OCI-LY7 (cell line): ENCODE results near the gene RASSF5. TPM values are rescaled to one million over a fixed set of nuclear protein-coding genes. Genes with fewer than 3 reads are reported as not detected.

ENCODE experiments used
- BruUV-seq: library from RNA; stranded (reverse); fragments of 400-500 nt; replicated peaks from 2 replicates; lab custom pipeline; 2021; lab: Mats Ljungman, UMichigan
- CTCF ChIA-PET: fragments of 300-600 bp; sonication (Branson Sonifier 250); formaldehyde crosslinking; loops from one replicate; lab custom pipeline; 2022; ENCODE audit warnings: antibody characterized with exemption; ENCODE audit not compliant: unreplicated experiment; lab: Charles Lee
- POLR2A ChIA-PET: fragments of 300-600 bp; sonication (Branson Sonifier 250); formaldehyde crosslinking; loops from one replicate; lab custom pipeline; 2022; ENCODE audit warnings: antibody characterized with exemption; lab: Charles Lee
- DNase-seq: peaks from one replicate; pipeline ENCODE4 v3.0.0-alpha.2; 2015; ENCODE audit warnings: low spot score
- H2AFZ ChIP-seq: fragments of 200-600 bp; sonication (generic), shearing (Covaris generic); 2 replicates; pipeline ENCODE4 v1.6.1; 2014; ENCODE audit warnings: mild to moderate bottlenecking, antibody characterized with exemption, low read length, moderate library complexity
- H3K27ac ChIP-seq: fragments of 200-600 bp; sonication (generic); 2 replicates; pipeline ENCODE4 v1.5.1; 2014; ENCODE audit warnings: mixed run types, low read depth, mild to moderate bottlenecking, moderate library complexity, low read length, inconsistent platforms; ENCODE audit not compliant: poor library complexity, severe bottlenecking
- H3K36me3 ChIP-seq: fragments of 200-600 bp; sonication (generic); 2 replicates; pipeline ENCODE4 v1.6.1; 2014; ENCODE audit warnings: mild to moderate bottlenecking, antibody characterized with exemption, low read length, moderate library complexity, mixed read lengths; ENCODE audit not compliant: insufficient read depth
- H3K4me1 ChIP-seq: fragments of 200-600 bp; sonication (generic); 2 replicates; pipeline ENCODE4 v1.5.1; 2014; ENCODE audit warnings: mild to moderate bottlenecking, low read length; ENCODE audit not compliant: insufficient read depth, poor library complexity, severe bottlenecking
- H3K4me2 ChIP-seq: fragments of 200-600 bp; sonication (generic); 2 replicates; pipeline ENCODE4 v1.6.1; 2014; ENCODE audit warnings: mild to moderate bottlenecking, low read length
- H3K4me3 ChIP-seq: fragments of 200-600 bp; sonication (generic); 2 replicates; pipeline ENCODE4 v1.5.1; 2014; ENCODE audit warnings: mild to moderate bottlenecking, low read depth, low read length; ENCODE audit not compliant: poor library complexity, severe bottlenecking
- H3K79me2 ChIP-seq: fragments of 200-600 bp; sonication (generic); 2 replicates; pipeline ENCODE4 v1.6.1; 2016; ENCODE audit warnings: low read depth, mild to moderate bottlenecking, low read length, moderate library complexity, mixed read lengths; ENCODE audit not compliant: insufficient read depth
- H3K9me2 ChIP-seq: fragments of 200-600 bp; sonication (generic); 2 replicates; pipeline ENCODE4 v1.6.1; 2016; ENCODE audit warnings: mild to moderate bottlenecking, low read length, mixed read lengths; ENCODE audit not compliant: insufficient read depth
- H3K9me3 ChIP-seq: fragments of 200-600 bp; sonication (generic); 2 replicates; pipeline ENCODE4 v1.6.1; 2014; ENCODE audit warnings: mild to moderate bottlenecking, mixed run types, low read length, mixed read lengths
- H4K20me1 ChIP-seq: fragments of 200-600 bp; sonication (generic); 2 replicates; pipeline ENCODE4 v1.6.1; 2014; ENCODE audit warnings: mild to moderate bottlenecking, antibody characterized with exemption, low read length, moderate library complexity, mixed read lengths; ENCODE audit not compliant: insufficient read depth
- EZH2phosphoT487 ChIP-seq: fragments of 200-600 bp; sonication (generic); IDR thresholded peaks from 2 replicates; pipeline ENCODE4 v1.6.1; 2018; ENCODE audit warnings: low read depth, borderline replicate concordance, mild to moderate bottlenecking, mixed run types, antibody characterized with exemption, low read length, moderate library complexity, mixed read lengths
- intact Hi-C: fragments of 100-400 bp; cut with micrococcal nuclease; formaldehyde crosslinking; loops from one replicate; pipeline ENCODE4 v1.10.0; 2022; ENCODE audit not compliant: unreplicated experiment
- total RNA-seq, 2 experiments: library from RNA; depleted of rRNA in 1 of 2; stranded (reverse); fragments of >200 nt in 1 of 2; shearing (Covaris generic) in 1 of 2; gene quantifications; 2 replicates each; pipeline ENCODE4 v1.2.3, GENCODE V29; 2014 to 2022
- TF ChIP-seq, protein P1 (sequence below): fragments of 200-600 bp; sonication (generic); conservative IDR thresholded peaks from 2 replicates; pipeline ENCODE4 v1.5.1; 2014; ENCODE audit warnings: mild to moderate bottlenecking, antibody characterized with exemption, low read length, moderate library complexity, mixed read lengths

RASSF5 gene
- total RNA-seq, 2 experiments from 2014 or later: 19.8 to 25.7 TPM

DNA sequence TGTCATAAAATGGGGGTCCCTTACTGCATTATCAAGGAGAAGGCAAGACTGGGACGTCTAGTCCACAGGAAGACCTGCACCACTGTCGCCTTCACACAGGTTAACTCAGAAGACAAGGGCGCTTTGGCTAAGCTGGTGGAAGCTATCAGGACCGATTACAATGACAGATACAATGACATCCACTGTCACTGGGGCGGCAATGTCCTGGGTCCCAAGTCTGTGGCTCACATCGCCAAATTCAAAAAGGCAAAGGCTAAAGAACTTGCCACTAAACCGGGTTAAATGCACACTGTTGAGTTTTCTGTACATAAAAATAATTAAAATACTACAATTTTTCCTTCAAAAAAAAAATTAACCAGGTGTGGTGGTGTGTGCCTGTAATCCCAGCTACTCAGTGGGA, 22.1 kb downstream of the RASSF5 start:
- CTCF ChIA-PET: no interaction called here
- no peak overlapping the region for H3K27ac ChIP-seq
- peaks cover 19% of the 10 kb centered on the region for H3K4me1 ChIP-seq
- no peaks in the 10 kb centered on the region for H3K36me3 ChIP-seq
- H3K9me3 ChIP-seq: no peaks in the 10 kb centered on the region
- no peak overlapping the region for H3K4me2 ChIP-seq
- BruUV-seq: no TSS peak
- H3K79me2 ChIP-seq: no peaks in the 10 kb centered on the region
- no peak overlapping the region for H3K4me3 ChIP-seq
- H2AFZ ChIP-seq: no peak overlapping the region
- POLR2A ChIA-PET: no interaction called here
- no peaks in the 10 kb centered on the region for H3K9me2 ChIP-seq
- TF ChIP-seq EZH2phosphoT487: no peak
- TF ChIP-seq, protein P1, sequence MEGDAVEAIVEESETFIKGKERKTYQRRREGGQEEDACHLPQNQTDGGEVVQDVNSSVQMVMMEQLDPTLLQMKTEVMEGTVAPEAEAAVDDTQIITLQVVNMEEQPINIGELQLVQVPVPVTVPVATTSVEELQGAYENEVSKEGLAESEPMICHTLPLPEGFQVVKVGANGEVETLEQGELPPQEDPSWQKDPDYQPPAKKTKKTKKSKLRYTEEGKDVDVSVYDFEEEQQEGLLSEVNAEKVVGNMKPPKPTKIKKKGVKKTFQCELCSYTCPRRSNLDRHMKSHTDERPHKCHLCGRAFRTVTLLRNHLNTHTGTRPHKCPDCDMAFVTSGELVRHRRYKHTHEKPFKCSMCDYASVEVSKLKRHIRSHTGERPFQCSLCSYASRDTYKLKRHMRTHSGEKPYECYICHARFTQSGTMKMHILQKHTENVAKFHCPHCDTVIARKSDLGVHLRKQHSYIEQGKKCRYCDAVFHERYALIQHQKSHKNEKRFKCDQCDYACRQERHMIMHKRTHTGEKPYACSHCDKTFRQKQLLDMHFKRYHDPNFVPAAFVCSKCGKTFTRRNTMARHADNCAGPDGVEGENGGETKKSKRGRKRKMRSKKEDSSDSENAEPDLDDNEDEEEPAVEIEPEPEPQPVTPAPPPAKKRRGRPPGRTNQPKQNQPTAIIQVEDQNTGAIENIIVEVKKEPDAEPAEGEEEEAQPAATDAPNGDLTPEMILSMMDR: no peak
- no peaks in the 10 kb centered on the region for H4K20me1 ChIP-seq
- DNase-seq: no peak
- intact Hi-C loops: no loop called here

DNA sequence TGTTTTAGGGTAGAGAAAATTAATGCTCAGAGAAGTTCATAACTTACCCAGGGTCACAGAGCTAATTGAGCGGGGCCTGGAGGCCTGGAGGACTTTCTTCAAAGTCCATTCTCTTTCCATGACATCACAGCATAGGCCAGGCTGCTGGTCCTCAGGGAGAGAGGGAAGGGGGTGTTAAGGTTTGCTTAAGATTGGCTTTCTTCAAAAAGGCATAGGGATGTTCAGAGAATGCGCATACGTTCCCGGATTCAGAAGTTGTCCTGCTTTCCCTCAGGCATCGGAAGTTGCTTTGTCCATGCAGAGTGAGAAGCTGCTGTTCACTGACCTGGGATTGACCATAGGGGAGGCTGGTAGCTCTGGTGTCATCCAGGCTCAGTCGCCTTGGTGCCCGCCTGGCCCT, 25.0 kb downstream of the RASSF5 start:
- H3K9me2 ChIP-seq: no peaks in the 10 kb centered on the region
- no TSS peak for BruUV-seq
- ChIA-PET POLR2A (no interaction called here), CTCF (no interaction called here)
- H3K4me3 ChIP-seq: no peak overlapping the region
- no peaks in the 10 kb centered on the region for H3K79me2 ChIP-seq
- no peak overlapping the region for H2AFZ ChIP-seq
- TF ChIP-seq, protein P1: no peak
- no peak for TF ChIP-seq EZH2phosphoT487
- no peaks in the 10 kb centered on the region for H3K9me3 ChIP-seq
- no peak overlapping the region for H3K27ac ChIP-seq
- H3K4me2 ChIP-seq: no peak overlapping the region
- no peaks in the 10 kb centered on the region for H3K4me1 ChIP-seq
- no peak for DNase-seq
- intact Hi-C loops: no loop called here
- no peaks in the 10 kb centered on the region for H3K36me3 ChIP-seq
- no peaks in the 10 kb centered on the region for H4K20me1 ChIP-seq

DNA sequence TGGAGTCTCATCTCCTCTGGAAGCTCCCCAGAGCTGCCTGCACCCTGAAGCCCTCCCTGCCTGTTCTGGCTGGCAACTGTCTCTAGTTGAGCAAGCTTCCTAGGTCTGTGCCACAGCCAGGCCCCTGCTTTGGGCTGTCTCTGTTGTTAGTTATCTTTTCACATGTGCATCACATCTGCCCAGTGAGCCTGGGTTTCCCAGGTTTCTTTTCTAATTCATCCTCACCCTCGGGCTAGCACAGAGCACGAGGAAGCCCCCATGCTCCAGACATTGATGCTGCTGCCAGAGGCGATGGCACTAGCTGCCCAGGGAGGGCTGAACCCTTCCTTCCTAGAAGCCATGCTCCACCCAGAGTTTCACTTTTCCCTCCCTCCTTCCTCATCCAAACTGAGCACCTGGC, 27.2 kb downstream of the RASSF5 start:
- no peak for TF ChIP-seq EZH2phosphoT487
- TF ChIP-seq, protein P1: no peak
- Histone ChIP-seq H3K4me1 (peaks cover 3% of the 10 kb centered on the region), H3K36me3 (no peaks in the 10 kb centered on the region), H3K9me2 (no peaks in the 10 kb centered on the region), H3K4me3 (no peak overlapping the region), H3K27ac (no peak overlapping the region), H4K20me1 (no peaks in the 10 kb centered on the region), H3K79me2 (no peaks in the 10 kb centered on the region), H2AFZ (no peak overlapping the region), H3K4me2 (no peak overlapping the region), H3K9me3 (no peaks in the 10 kb centered on the region)
- intact Hi-C loops: no loop called here
- no peak for DNase-seq
- CTCF ChIA-PET: interaction anchor here (0.7 kb wide), 1 partner anchor 12 kb away, joined by 3 read pairs; no protein-coding TSS in a partner anchor
- no TSS peak for BruUV-seq
- POLR2A ChIA-PET: no interaction called here
